HG03108 (cell line): ENCODE results near the gene RHOT2.

Source experiments
- ATAC-seq: cut with Tn5 transposase; IDR thresholded peaks from one replicate; pipeline ENCODE4 v1.9.1; 2021; ENCODE audit warnings: moderate library complexity; ENCODE audit not compliant: unreplicated experiment

Gene RHOT2

GRCh38 chr16:632486-633335 is 35.2 kb upstream of the RHOT2 start:
- no peak for ATAC-seq

- no peak for ATAC-seq
Observed at GRCh38 chr16:633336-634050, 34.4 kb upstream of the RHOT2 start.

- ATAC-seq = no peak
Observed at GRCh38 chr16:634051-634670, 33.8 kb upstream of the RHOT2 start.

GRCh38 chr16:634996-635395 is 32.9 kb upstream of the RHOT2 start:
- no peak for ATAC-seq

- no peak for ATAC-seq
Observed at GRCh38 chr16:635573-636205, 32.2 kb upstream of the RHOT2 start.

- ATAC-seq = peak; percentile 71
Observed at GRCh38 chr16:636206-637080, 31.5 kb upstream of the RHOT2 start, which contains the start of gene METTL26. Gene METTL26 (minus strand): TSS chr16:636305. CDS start chr16:636290, 15 bp downstream.

GRCh38 chr16:637081-638018 is 30.6 kb upstream of the RHOT2 start:
- ATAC-seq = no peak

GRCh38 chr16:638034-638543 is 29.8 kb upstream of the RHOT2 start:
- no peak for ATAC-seq

GRCh38 chr16:638836-639235 is 29.1 kb upstream of the RHOT2 start:
- ATAC-seq = no peak

GRCh38 chr16:640614-641013 is 27.3 kb upstream of the RHOT2 start:
- ATAC-seq = no peak

- ATAC-seq = peak; percentile 55
Observed at GRCh38 chr16:641326-642188, 26.4 kb upstream of the RHOT2 start, which contains the start of gene MCRIP2. Gene MCRIP2 (plus strand): TSS chr16:641828. CDS start chr16:641992, 164 bp downstream.

GRCh38 chr16:642189-643049 is 25.5 kb upstream of the RHOT2 start:
- ATAC-seq = peak; percentile 34

- ATAC-seq = no peak
Observed at GRCh38 chr16:643050-643368, 24.9 kb upstream of the RHOT2 start.

- ATAC-seq = no peak
Observed at GRCh38 chr16:644556-644955, 23.4 kb upstream of the RHOT2 start.

- no peak for ATAC-seq
Observed at GRCh38 chr16:645852-646678, 21.9 kb upstream of the RHOT2 start.

GRCh38 chr16:646679-647172 is 21.2 kb upstream of the RHOT2 start:
- no peak for ATAC-seq
